ENCODE results near the gene ALPG.
A peak's percentile ranks its signal among the peaks of the same experiment; 100 is the strongest.
"Not testable (repeated sequence)": the region's sequence is repeated elsewhere in the genome, so short reads cannot be mapped to it uniquely, and the experiment has no call there.

The ALPG gene

DNA sequence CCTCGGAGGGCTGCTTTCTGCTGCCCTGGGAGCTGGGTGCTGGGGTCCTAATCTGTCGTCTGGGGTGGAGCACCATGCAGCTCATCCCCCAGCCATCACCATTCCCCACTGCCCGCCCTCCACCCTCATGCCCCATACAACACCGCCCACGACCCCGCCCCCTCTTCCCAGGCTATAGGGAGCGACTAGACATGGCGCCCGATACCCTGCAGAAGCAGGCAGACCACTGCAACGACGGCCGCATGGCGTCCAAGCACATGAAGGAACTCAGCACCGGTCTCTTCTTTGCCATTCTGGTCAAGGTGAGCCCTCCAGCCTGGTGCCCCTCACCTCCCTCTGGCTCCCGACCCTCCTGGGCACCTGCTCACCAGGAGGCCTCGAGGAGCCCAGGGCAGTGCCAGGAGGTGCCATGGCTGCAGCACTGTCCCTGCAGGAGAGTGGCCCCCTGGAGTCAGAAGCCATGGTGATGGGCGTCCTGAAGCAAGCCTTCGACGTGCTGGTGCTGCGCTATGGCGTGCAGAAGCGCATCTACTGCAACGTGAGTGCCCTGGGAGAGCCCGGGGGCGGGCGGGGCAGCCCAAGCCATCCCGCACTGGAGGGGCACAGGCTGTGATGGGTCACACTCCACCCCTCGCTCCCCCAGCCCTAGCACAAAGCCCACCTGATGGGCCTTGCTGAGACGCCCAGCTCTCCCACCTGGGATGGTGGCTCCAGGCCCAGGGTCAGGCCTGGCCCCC is 38.7 kb downstream of the ALPG start:
- not testable (repeated sequence) for H3K9ac ChIP-seq (ENCODE audit: low read depth, low read length, poor library complexity); H3K36me3 ChIP-seq (replicated peaks in 1 of 2; ENCODE audit: control insufficient read depth in 2 of 2, insufficient read depth in 2 of 2, low read length in 2 of 2); H3K18ac ChIP-seq (ENCODE audit: low read length); H2BK120ac ChIP-seq (ENCODE audit: low read depth, low read length); H4K91ac ChIP-seq (ENCODE audit: low read depth, low read length, poor library complexity); DNase-seq (ENCODE audit: low spot score); H2BK5ac ChIP-seq (ENCODE audit: low read length); H3K14ac ChIP-seq (ENCODE audit: low read length); H4K8ac ChIP-seq (ENCODE audit: low read depth, low read length); H2AFZ ChIP-seq (ENCODE audit: low read length); H3K27ac ChIP-seq (replicated peaks; ENCODE audit: low read length); H3K9me3 ChIP-seq (replicated peaks in 1 of 2; ENCODE audit: control insufficient read depth in 2 of 2, insufficient read depth in 1 of 2, low read depth in 1 of 2, low read length in 2 of 2); H2BK15ac ChIP-seq (ENCODE audit: low read length); H3K4me2 ChIP-seq (ENCODE audit: insufficient read depth, low read length, poor library complexity, severe bottlenecking); H3K4ac ChIP-seq (ENCODE audit: low read length); H3K4me3 ChIP-seq (ENCODE audit: low read length in 2 of 2); H3K79me1 ChIP-seq (ENCODE audit: low read depth, low read length); H3K23ac ChIP-seq (ENCODE audit: low read depth, low read length, poor library complexity); H2BK12ac ChIP-seq (ENCODE audit: low read length)
- WGBS, 2 donors (ENCODE audit: extremely low coverage in 2 of 2, insufficient read length in 2 of 2, insufficient replicate concordance in 1 of 2), result no CpG with 5 or more reads among the region's 29 CpGs
- H2AK5ac ChIP-seq (ENCODE audit: low read depth, low read length), result peak overlapping the region; percentile 53
- H3K27me3 ChIP-seq (ENCODE audit: control insufficient read depth in 3 of 3, insufficient read depth in 3 of 3, low read depth in 1 of 3, low read length in 3 of 3), result peaks cover 0 to 38% (median 2%) of the 10 kb centered on the region in 3 experiments
- H3K4me1 ChIP-seq (ENCODE audit: control insufficient read depth in 2 of 2, insufficient read depth in 1 of 2, low read depth in 1 of 2, low read length in 2 of 2), result peaks cover 9 to 13% of the 10 kb centered on the region in 2 donors

GRCh38 chr2:232446266-232446777 is 39.7 kb downstream of the ALPG start:
- H3K14ac ChIP-seq (ENCODE audit: low read length); H4K91ac ChIP-seq (ENCODE audit: low read depth, low read length, poor library complexity); H3K36me3 ChIP-seq (replicated peaks in 1 of 2; ENCODE audit: control insufficient read depth in 2 of 2, insufficient read depth in 2 of 2, low read length in 2 of 2); H2BK12ac ChIP-seq (ENCODE audit: low read length); H4K8ac ChIP-seq (ENCODE audit: low read depth, low read length); H3K9ac ChIP-seq (ENCODE audit: low read depth, low read length, poor library complexity); DNase-seq (ENCODE audit: low spot score); H2AFZ ChIP-seq (ENCODE audit: low read length); H3K79me1 ChIP-seq (ENCODE audit: low read depth, low read length); H3K27ac ChIP-seq (replicated peaks; ENCODE audit: low read length); H3K9me3 ChIP-seq (replicated peaks in 1 of 2; ENCODE audit: control insufficient read depth in 2 of 2, insufficient read depth in 1 of 2, low read depth in 1 of 2, low read length in 2 of 2); H3K4me3 ChIP-seq (ENCODE audit: low read length in 2 of 2); H2BK15ac ChIP-seq (ENCODE audit: low read length); H2BK120ac ChIP-seq (ENCODE audit: low read depth, low read length); H3K4me2 ChIP-seq (ENCODE audit: insufficient read depth, low read length, poor library complexity, severe bottlenecking); H2BK5ac ChIP-seq (ENCODE audit: low read length); H3K23ac ChIP-seq (ENCODE audit: low read depth, low read length, poor library complexity); H3K4ac ChIP-seq (ENCODE audit: low read length): not testable (repeated sequence)
- no CpG with 5 or more reads among the region's 9 CpGs for WGBS, 2 donors (ENCODE audit: extremely low coverage in 2 of 2, insufficient read length in 2 of 2, insufficient replicate concordance in 1 of 2)
- Histone ChIP-seq H2AK5ac (ENCODE audit: low read depth, low read length) (peak overlapping the region; percentile 48), H3K4me1 (ENCODE audit: control insufficient read depth in 2 of 2, insufficient read depth in 1 of 2, low read depth in 1 of 2, low read length in 2 of 2) (peaks cover 9 to 13% of the 10 kb centered on the region in 2 donors), H3K18ac (ENCODE audit: low read length) (peak overlapping the region; percentile 44), H3K27me3 (ENCODE audit: control insufficient read depth in 3 of 3, insufficient read depth in 3 of 3, low read depth in 1 of 3, low read length in 3 of 3) (peaks cover 0 to 31% (median 0%) of the 10 kb centered on the region in 3 experiments)

DNA sequence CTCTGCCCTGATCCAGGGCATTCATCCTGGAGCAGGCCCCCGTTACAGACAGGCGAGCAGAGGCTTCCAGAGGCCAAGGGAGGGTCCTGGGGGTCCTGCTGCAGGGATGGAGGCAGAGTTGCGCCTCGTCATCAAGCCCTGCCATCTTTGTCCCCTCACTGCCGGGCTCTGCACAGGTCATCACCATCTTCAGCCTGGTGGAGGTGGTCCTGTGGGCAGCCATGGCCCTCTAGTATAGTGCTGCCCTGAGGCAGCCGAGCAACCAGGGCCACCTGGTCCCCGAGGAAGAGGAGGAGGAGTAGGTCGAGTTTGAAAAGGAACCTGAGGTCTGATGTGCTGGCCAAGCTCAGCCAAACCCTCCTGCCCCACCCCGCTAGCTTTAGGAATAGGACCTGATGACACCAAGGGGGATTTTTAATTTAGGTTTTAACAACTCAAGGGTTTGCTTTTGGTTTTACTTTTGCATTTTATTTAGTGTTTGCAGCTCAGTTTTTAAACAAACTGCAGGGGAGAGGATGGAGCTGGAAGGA is 40.5 kb downstream of the ALPG start:
- no CpG with 5 or more reads among the region's 9 CpGs for whole genome bisulfite sequencing, 2 donors (ENCODE audit: extremely low coverage in 2 of 2, insufficient read length in 2 of 2, insufficient replicate concordance in 1 of 2)
- Histone ChIP-seq H2AFZ (ENCODE audit: low read length) (peak overlapping the region; percentile 85), H3K27me3 (ENCODE audit: control insufficient read depth in 3 of 3, insufficient read depth in 3 of 3, low read depth in 1 of 3, low read length in 3 of 3) (peaks cover 0 to 34% (median 0%) of the 10 kb centered on the region in 3 experiments), H3K36me3 (replicated peaks in 1 of 2; ENCODE audit: control insufficient read depth in 2 of 2, insufficient read depth in 2 of 2, low read length in 2 of 2) (no peaks in the 10 kb centered on the region), H2AK5ac (ENCODE audit: low read depth, low read length) (peak overlapping the region; percentile 48), H2BK12ac (ENCODE audit: low read length) (no peak overlapping the region), H3K27ac (replicated peaks; ENCODE audit: low read length) (no peak overlapping the region), H2BK120ac (ENCODE audit: low read depth, low read length) (no peak overlapping the region), H3K23ac (ENCODE audit: low read depth, low read length, poor library complexity) (no peak overlapping the region), H3K9ac (ENCODE audit: low read depth, low read length, poor library complexity) (no peak overlapping the region), H3K4me3 (ENCODE audit: low read length in 2 of 2) (no peak overlapping the region), H4K8ac (ENCODE audit: low read depth, low read length) (no peak overlapping the region), H4K91ac (ENCODE audit: low read depth, low read length, poor library complexity) (no peak overlapping the region), H2BK5ac (ENCODE audit: low read length) (no peak overlapping the region), H3K4me1 (ENCODE audit: control insufficient read depth in 2 of 2, insufficient read depth in 1 of 2, low read depth in 1 of 2, low read length in 2 of 2) (peaks cover 9 to 13% of the 10 kb centered on the region in 2 donors), H3K4me2 (ENCODE audit: insufficient read depth, low read length, poor library complexity, severe bottlenecking) (no peak overlapping the region), H3K9me3 (replicated peaks in 1 of 2; ENCODE audit: control insufficient read depth in 2 of 2, insufficient read depth in 1 of 2, low read depth in 1 of 2, low read length in 2 of 2) (no peaks in the 10 kb centered on the region), H3K4ac (ENCODE audit: low read length) (no peak overlapping the region), H3K14ac (ENCODE audit: low read length) (no peak overlapping the region), H2BK15ac (ENCODE audit: low read length) (no peak overlapping the region), H3K79me1 (ENCODE audit: low read depth, low read length) (no peaks in the 10 kb centered on the region), H3K18ac (ENCODE audit: low read length) (no peak overlapping the region)
- DNase-seq (ENCODE audit: low spot score), result no peak

DNA sequence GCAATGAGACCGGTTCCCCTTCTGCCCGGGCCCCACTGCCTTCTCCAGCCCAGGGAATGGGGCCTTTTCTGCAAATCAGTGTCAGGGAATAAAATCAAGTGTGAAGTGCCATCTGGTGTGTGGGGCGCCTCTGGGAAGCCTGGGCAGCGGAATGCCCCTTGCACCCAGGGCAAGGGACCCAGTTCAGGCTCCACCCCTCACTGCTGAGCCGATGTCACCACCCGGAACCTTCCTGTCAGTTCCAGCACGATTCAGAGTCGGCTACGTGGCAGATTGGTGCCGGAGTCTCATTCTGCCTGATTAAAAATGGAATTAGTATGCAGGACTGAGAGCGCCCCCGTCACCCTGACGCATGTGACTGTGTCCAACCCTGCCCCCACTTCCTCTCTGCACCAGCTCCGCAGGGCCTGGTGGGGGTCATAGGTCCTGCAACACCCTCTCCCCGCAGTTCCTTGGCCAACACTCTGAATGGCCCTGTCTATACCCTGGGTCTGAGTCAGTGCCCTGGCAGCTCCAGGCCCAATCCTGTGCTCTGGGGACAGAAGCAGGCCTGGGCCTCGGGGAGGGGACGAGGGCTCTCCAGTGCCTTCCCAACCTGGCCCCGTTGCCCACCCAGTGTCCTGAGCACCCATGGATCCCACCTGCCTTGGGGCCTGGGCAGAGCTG is 41.1 kb downstream of the ALPG start:
- no peak overlapping the region for H2BK5ac ChIP-seq (ENCODE audit: low read length)
- H3K4ac ChIP-seq (ENCODE audit: low read length), result no peak overlapping the region
- peak overlapping the region; percentile 91 for H3K18ac ChIP-seq (ENCODE audit: low read length)
- no peaks in the 10 kb centered on the region for H3K79me1 ChIP-seq (ENCODE audit: low read depth, low read length)
- H2BK12ac ChIP-seq (ENCODE audit: low read length), result peak overlapping the region; percentile 46
- no peak for DNase-seq (ENCODE audit: low spot score)
- no peaks in the 10 kb centered on the region for H3K9me3 ChIP-seq (replicated peaks in 1 of 2; ENCODE audit: control insufficient read depth in 2 of 2, insufficient read depth in 1 of 2, low read depth in 1 of 2, low read length in 2 of 2)
- H2AFZ ChIP-seq (ENCODE audit: low read length), result peak overlapping the region; percentile 85
- H4K91ac ChIP-seq (ENCODE audit: low read depth, low read length, poor library complexity), result no peak overlapping the region
- H3K23ac ChIP-seq (ENCODE audit: low read depth, low read length, poor library complexity), result peak overlapping the region; percentile 65
- no peak overlapping the region for H3K4me3 ChIP-seq (ENCODE audit: low read length in 2 of 2)
- H3K9ac ChIP-seq (ENCODE audit: low read depth, low read length, poor library complexity), result peak overlapping the region; percentile 70
- peaks cover 9 to 13% of the 10 kb centered on the region in 2 donors for H3K4me1 ChIP-seq (ENCODE audit: control insufficient read depth in 2 of 2, insufficient read depth in 1 of 2, low read depth in 1 of 2, low read length in 2 of 2)
- peaks cover 0 to 34% (median 0%) of the 10 kb centered on the region in 3 experiments for H3K27me3 ChIP-seq (ENCODE audit: control insufficient read depth in 3 of 3, insufficient read depth in 3 of 3, low read depth in 1 of 3, low read length in 3 of 3)
- peak overlapping the region; percentile 37 for H2AK5ac ChIP-seq (ENCODE audit: low read depth, low read length)
- H3K14ac ChIP-seq (ENCODE audit: low read length), result no peak overlapping the region
- no peak overlapping the region for H4K8ac ChIP-seq (ENCODE audit: low read depth, low read length)
- no peak overlapping the region for H3K27ac ChIP-seq (replicated peaks; ENCODE audit: low read length)
- peak overlapping the region; percentile 43 for H2BK15ac ChIP-seq (ENCODE audit: low read length)
- H3K36me3 ChIP-seq (replicated peaks in 1 of 2; ENCODE audit: control insufficient read depth in 2 of 2, insufficient read depth in 2 of 2, low read length in 2 of 2), result no peaks in the 10 kb centered on the region
- no peak overlapping the region for H3K4me2 ChIP-seq (ENCODE audit: insufficient read depth, low read length, poor library complexity, severe bottlenecking)
- no peak overlapping the region for H2BK120ac ChIP-seq (ENCODE audit: low read depth, low read length)
- no CpG with 5 or more reads among the region's 18 CpGs for WGBS, 2 donors (ENCODE audit: extremely low coverage in 2 of 2, insufficient read length in 2 of 2, insufficient replicate concordance in 1 of 2)

Data from neuronal stem cell (in vitro differentiated cells).